ENCODE data around the gene GAS2L2.
"Not testable (repeated sequence)": the region's sequence is repeated elsewhere in the genome, so short reads cannot be mapped to it uniquely, and the experiment has no call there.

GAS2L2 gene

DNA sequence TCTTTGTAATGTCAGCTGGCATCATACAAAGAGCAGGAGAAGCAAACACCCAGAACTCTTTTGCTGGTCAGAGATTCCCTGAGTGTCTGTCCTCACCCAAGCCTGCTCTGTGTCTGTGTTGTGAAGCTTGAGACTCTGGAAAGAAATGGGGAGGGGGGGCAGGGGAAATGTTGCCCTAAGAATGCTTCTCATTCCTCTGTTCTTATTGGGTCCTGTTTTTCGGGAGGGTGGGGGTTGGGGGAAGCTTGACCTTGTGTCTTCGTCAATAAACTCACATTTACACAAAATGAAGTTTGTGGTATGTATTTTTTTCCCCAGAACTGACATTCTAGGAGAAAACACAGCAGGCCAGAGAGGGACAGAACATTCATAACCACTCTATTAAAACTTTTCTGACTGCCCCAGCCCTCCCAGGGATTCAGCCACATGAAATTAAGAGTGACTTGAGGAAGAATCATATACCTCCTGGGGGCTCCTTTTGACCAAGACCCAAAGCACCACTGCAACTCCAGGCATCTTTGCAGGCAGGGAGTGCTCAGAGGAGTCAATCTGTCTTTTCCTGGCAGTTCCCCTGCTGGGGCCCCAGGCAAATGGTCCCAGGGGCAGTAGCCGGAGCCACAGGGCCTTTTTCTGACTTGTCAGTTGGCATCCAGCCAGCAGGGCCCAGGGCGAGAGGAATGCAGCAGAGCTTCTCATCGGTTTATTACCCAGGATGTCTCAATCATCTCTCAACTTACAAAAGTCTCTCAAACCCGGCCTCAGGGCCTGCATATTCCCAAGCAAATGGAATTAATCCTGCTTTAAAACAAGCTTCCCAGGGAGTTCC is 26.7 kb downstream of the GAS2L2 start:
- DNase-seq = peak; percentile 95

DNA sequence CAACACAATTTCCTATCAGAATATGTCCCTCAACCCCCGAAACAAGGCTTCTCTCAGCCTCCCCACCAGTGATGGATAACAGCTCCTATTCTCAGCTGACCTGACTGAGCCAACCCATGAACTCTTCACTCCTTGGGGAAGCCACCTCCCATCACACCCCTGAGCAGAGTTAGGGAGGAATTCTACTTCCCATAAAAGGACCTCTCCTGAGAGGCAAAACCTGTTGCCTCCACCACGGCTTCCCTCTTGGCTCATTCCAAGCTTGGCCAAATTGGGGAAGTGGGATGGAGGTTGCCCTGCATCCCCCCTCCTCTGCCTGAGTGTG is 27.3 kb downstream of the GAS2L2 start:
- no peak for DNase-seq

DNA sequence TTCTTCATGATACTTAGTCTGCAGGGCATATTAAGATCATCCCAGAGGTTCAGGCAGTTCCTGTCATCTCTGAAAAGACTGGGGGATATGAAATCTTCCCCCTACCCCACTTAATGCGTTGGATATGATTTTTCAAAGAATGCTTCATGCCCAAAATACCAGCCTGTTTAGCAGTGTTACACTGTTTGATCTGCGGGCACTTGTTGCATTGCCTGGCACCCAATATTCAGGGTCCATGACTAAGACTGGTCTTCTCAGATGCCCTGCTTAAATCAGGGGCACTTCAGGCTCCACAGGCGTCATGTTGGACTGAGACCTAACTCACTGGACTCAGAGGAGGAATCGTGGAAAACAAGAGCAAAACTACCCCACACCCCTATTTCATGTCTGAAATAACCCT is 28.0 kb downstream of the GAS2L2 start:
- no peak for DNase-seq

DNA sequence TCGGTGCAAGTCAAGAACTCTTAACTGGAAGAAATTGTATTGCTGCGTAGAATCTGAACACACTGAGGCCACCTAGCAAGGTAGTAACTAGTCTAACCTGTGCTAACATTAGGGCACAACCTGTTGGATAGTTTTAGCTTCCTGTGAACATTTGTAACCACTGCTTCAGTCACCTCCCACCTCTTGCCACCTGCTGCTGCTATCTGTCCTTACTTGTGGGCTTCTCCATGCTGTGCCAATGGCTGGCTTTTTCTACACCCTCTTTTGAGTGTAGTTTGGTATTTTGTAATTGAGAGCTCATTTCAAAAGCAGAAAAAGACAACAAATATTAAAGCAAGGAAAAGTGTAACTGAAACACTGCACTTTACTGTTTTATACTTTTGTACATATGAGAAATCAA is 29.3 kb downstream of the GAS2L2 start:
- no peak for DNase-seq

DNA sequence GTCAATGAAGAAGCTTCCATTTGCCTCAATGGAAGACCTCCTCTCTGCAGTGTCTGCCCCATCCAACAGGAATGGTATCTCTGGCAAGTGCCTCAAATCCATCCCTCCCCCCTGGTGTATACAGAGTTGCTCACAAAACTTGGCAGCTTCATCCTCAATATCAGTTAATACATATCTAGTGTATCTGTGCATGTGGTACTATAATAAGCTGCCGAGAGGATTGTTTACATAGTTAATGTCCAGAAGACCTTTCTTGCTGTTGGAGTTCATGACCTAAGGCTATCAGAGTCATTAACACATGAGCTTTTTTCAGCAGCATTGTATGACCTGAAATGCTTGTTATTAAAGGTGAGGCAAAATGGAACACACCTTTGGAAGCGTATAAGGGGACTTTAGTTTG is 35.6 kb downstream of the GAS2L2 start:
- DNase-seq = no peak

- DNase-seq = no peak
Measured at GRCh38 chr17:35716897-35717465, 36.1 kb downstream of the GAS2L2 start.

DNA sequence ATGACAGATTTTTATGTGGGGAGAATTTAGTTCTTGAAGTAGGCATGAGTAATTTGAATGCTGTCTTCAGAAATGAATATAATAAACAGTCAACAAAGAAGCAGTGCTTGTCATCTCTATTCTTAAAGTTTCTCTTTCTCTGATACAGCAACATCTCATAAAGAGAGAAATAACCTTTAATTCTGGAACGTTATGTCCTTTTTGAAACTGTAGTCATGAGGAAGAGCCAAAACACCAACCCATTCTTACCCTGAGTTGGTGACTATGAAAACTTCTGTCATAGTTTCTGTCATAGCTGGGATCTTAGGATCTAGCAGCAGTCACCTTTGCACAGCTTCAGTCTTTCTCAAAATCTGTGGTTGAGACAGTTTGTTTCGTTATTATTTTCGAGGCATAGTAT is 36.9 kb downstream of the GAS2L2 start:
- no peak for DNase-seq

DNA sequence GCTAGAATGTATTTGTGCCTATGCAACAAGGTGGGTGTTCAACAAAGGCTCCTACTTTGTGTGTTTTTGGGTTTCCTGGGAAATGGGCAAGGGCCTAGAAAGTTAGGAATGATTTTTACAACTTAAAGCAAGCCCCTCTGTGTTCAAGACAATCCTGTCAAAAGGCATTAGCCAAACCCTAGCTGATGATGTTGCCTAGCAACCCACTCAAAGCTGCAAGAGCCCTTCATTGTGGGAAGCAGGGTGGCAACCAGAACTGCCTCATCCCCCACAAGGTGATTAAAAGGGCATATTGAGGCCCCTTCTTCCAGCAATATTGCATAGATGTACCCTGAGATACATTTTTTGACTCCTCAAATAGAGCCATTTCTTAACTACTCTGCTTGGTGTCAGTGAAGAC is 37.6 kb downstream of the GAS2L2 start:
- DNase-seq = no peak

GRCh38 chr17:35714988-35715387 is 38.1 kb downstream of the GAS2L2 start:
- DNase-seq = no peak

DNA sequence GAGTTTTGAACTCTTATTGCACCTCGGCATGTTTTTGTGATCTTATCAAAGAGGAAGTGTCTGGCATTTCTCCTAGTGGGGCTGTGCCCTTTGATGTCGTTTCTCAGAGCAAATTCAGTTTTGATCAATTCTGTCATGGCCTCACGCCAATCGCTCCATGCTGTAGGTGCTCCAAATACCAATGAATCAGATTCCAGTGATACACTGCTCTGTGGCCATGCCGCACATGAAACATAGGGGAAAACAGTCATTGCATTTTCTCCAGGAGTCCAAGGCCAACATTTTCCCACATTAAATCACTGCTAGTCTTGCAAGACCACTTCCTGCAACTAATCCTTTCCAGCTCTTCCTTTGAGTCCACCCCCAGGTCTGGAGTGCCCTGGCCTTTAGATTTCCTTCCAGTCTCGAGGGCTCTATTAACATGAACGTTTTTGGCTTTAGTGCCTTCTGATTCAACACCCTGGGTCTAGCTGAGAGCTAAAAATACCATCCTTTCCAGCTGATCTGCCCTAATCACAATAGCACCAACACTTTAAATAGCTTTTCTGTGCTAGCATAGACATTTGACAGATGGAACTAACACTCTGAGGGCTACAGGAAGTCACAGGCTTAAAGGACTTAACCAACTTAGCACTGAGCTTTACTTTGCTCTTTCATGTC is 39.8 kb downstream of the GAS2L2 start:
- no peak for DNase-seq

DNA sequence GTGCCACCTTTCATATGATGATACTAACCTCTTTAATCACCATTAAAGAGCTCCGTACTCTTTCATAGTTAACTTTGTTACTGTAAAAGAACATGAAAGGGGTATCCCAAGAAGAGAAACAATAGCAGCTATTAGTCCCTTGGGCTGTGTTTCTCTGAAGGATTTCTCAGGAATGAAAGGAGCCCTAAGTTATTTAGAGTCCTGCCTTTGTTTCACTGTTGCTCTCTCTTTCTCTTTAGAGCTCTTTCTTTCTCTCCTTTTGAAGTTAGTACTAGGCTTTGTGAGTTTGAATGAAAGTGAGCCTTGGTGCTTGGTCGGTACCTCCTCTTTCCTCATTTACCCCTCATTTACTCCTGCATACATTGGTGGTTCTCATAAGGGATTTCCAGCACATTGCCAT is 42.1 kb downstream of the GAS2L2 start:
- DNase-seq = no peak

DNA sequence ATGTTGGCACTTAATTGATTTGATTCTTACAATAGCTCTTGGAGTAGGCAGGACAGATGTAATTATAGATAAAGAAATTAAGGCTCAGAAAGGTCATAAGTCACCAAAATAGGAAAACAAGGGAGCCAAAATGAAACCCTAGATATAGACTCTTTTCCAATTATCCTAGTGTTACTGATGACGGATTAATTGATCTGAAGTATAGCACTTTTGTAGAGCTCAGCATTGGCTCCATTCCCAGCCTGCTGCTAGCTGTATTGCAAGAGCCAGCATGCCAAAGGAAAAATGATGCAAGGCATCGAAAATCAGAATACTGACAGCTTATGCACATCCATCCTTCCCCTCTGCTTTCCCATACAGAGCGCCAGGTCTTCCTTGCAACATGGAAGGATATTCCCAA is 43.2 kb downstream of the GAS2L2 start:
- DNase-seq = no peak

- DNase-seq = no peak
Measured at GRCh38 chr17:35708951-35709350, 44.1 kb downstream of the GAS2L2 start.

DNA sequence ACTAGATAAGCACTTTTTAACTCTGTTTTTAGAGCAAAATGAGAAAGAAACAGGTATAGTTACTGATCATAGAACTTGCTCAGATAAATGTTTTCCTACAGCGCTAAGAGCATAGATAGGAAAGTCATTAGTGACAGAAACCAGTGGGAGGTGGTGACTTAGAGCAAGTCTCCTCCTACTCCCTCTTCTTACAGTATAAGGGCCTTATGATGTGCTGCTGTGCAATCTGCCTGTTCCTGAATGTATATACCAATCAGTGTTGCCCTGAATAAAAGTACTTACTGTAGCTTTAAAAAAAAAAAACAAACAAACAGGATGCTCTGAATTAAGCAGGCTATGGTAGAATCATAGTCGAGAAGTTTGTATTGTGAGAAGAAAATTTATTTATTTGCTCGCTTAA is 44.9 kb downstream of the GAS2L2 start:
- DNase-seq = no peak

DNA sequence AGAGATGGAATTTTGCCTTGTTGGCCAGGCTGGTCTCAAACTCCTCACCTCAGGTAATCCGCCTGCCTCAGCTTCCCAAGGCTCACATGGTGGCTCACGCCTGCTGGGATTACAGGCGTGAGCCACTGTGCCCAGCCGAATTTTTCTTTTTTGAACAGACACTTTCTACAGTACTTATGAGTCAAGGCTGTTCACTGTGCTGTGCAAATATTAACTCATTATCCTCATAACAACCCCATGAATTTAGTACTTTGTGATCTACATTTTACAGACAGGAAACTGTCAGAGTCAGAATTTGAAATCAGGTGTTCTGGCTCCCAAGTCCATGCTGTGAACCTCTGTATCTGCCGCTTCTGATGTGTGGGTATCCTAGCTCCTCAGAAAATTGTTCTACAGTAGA is 47.3 kb downstream of the GAS2L2 start:
- DNase-seq = no peak

DNA sequence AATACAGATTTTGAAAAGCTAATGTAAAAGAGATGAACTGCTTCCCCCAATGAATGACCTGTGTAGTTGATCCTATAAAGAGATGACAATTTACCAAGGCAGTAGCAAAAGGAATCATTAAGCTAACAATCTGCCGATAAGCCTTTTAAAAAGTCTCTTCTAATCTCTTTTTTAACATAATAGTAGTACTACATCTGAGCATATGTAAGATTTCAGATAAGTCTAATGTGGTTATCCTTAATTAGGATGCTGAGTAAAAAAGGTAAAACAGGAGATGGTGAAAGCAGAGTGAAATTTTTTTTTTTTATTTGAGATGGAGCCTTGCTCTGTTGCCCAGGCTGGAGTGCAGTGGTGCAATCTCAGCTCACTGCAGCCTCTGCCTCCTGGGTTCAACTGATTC is 47.8 kb downstream of the GAS2L2 start:
- no peak for DNase-seq

DNA sequence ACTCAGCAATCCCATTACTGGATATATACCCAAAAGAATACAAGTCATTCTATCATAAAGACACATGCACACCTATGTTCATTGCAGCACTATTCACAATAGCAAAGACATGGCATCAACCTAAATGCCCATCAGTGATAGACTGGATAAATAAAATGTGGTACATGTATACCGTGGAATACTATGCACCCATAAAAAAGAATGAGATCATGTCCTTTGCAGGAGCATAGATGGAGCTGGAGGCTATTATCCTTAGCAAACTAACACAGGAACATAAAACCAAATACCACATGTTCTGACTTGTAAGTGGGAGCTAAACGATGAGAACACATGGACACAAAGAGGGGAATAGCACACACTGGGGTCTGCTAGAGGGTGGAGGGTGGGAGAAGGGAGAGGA is 49.7 kb downstream of the GAS2L2 start:
- DNase-seq = not testable (repeated sequence)

- DNase-seq = no peak
Measured at GRCh38 chr17:35701491-35701890, 51.5 kb downstream of the GAS2L2 start.

DNA sequence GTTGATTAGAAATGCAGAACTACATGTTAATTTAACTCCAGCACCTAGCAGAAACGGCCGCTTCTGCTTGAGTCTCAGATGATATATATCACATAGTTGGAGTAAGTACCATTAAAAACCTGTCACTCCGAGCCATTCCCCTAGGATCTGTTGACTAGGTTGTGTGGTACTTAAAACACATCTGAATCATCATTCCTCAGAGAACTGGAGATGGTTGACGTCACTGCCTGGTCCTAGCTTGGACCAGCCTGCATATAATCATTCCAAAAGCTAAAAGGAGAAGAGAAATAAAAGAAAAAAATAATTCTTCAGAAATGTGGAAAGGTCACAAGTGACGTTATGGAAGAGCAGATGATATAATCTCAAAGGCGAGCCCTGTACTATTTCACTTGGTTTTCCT is 52.9 kb downstream of the GAS2L2 start:
- DNase-seq = no peak

- no peak for DNase-seq
Measured at GRCh38 chr17:35698800-35699199, 54.2 kb downstream of the GAS2L2 start.

DNA sequence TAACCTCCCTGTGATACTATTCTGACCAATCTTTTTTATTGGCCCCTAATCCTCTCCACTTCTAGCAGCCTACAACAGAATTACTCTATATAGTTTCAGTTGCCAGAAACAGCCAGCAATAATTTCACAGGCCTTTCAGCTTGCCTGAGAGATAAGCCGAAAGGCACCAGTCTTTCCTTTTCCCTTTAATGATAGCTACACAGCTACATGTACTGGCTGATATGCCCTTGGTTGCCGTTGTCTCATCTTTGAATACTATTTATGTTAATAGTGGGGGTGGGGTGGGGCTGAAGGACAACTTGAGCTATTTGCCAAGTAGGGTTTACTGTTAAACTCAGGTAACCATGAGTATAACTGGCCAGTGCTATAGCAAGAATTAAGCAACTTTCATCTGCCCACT is 57.4 kb downstream of the GAS2L2 start:
- no peak for DNase-seq

DNA sequence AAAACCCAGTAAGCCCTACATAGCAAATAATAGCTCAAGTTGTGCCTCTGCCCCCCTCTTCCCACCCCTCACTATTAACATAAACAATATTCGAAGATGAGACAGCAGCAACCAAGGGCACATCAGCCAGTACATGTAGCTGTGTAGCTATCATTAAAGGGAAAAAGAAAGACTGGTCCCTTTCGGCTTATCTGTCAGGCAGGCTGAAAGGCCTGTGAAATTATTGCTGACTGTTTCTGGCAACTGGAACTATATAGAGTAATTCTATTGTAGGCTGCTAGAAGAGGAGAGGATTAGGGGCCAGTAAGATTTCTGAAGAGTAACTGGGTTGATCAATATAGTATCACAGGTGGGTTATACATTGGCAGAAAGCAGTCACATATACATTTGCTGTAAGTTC is 58.1 kb downstream of the GAS2L2 start:
- no peak for DNase-seq

Data from T1000 (cell line).